ENCODE measurements around the gene B3GNT9. TPM values are rescaled to one million over a fixed set of nuclear protein-coding genes. Genes with fewer than 3 reads are reported as not detected.

Gene B3GNT9
- total RNA-seq, 4 donors from 2014 or later, result 52.0 to 103 (median 85.7) TPM

GRCh38 chr16:67190448-67191399 lies 39.9 kb upstream of the B3GNT9 start:
- H3K36me3 ChIP-seq, result peaks cover 11 to 17% of the 10 kb centered on the region in 2 donors
- DNase-seq, result no peak
- TF ChIP-seq POLR2A (IDR thresholded peaks at IDR 0.05), result no peak
- TF ChIP-seq CTCF (IDR thresholded peaks at IDR 0.05), result no peak
- 78 to 82% methylated on average over 12 to 13 of the region's 13 CpGs for WGBS, 2 donors
- H3K27ac ChIP-seq, result no peak overlapping the region
- H3K27me3 ChIP-seq, result no peaks in the 10 kb centered on the region
- intact Hi-C loops (cut with DNase I), result no loop called here
- H3K9me3 ChIP-seq, result no peaks in the 10 kb centered on the region
- H3K4me3 ChIP-seq (replicated peaks in 1 of 3), result no peak overlapping the region
- H3K4me1 ChIP-seq, result peaks cover 12 to 24% of the 10 kb centered on the region in 2 donors

GRCh38 chr16:67190041-67190440 lies 39.2 kb upstream of the B3GNT9 start, which contains the start of gene EXOC3L1:
Gene EXOC3L1 (minus strand): TSS chr16:67190136. CDS start chr16:67189676, 460 bp downstream.
- no peak within 1 kb of the TSS for H3K27ac ChIP-seq
- no peak for TF ChIP-seq POLR2A (IDR thresholded peaks at IDR 0.05)
- no peak for TF ChIP-seq CTCF (IDR thresholded peaks at IDR 0.05)
- peaks cover 4 to 10% of the 10 kb centered on the region in 2 donors for H3K36me3 ChIP-seq
- no peaks in the 10 kb centered on the region for H3K9me3 ChIP-seq
- H3K27me3 ChIP-seq, result no peaks in the 10 kb centered on the region
- 22 to 34% methylated on average over 4 to 6 of the region's 6 CpGs for WGBS, 2 donors
- H3K4me1 ChIP-seq, result peaks cover 15 to 31% of the 10 kb centered on the region in 2 donors
- H3K4me3 ChIP-seq (replicated peaks in 1 of 3), result no peak within 1 kb of the TSS
- DNase-seq, result no peak
- intact Hi-C loops (cut with DNase I), result no loop called here

GRCh38 chr16:67188798-67189197 lies 38.0 kb upstream of the B3GNT9 start:
- DNase-seq, result no peak
- Histone ChIP-seq H3K9me3 (no peaks in the 10 kb centered on the region), H3K27ac (no peak overlapping the region), H3K36me3 (no peaks in the 10 kb centered on the region), H3K4me1 (peaks cover 22 to 40% of the 10 kb centered on the region in 2 donors), H3K4me3 (replicated peaks in 1 of 3) (no peak overlapping the region), H3K27me3 (no peaks in the 10 kb centered on the region)
- 83 to 91% methylated on average over 7 to 9 of the region's 15 CpGs for WGBS, 2 donors
- intact Hi-C loops (cut with DNase I), result loop anchor here (10.0 kb wide), 2 partner anchors 214 to 294 kb away; no protein-coding TSS in a partner anchor
- TF ChIP-seq CTCF (IDR thresholded peaks at IDR 0.05) (no peak), POLR2A (IDR thresholded peaks at IDR 0.05) (no peak)

GRCh38 chr16:67188323-67188722 lies 37.5 kb upstream of the B3GNT9 start:
- no peak for TF ChIP-seq CTCF (IDR thresholded peaks at IDR 0.05)
- no peak for TF ChIP-seq POLR2A (IDR thresholded peaks at IDR 0.05)
- H3K27ac ChIP-seq, result no peak overlapping the region
- WGBS, 2 donors, result 77 to 96% methylated on average over 2 to 4 of the region's 4 CpGs
- no peaks in the 10 kb centered on the region for H3K9me3 ChIP-seq
- intact Hi-C loops (cut with DNase I), result loop anchor here (10.0 kb wide), 2 partner anchors 214 to 294 kb away; no protein-coding TSS in a partner anchor
- no peak for DNase-seq
- H3K36me3 ChIP-seq, result no peaks in the 10 kb centered on the region
- H3K4me1 ChIP-seq, result peaks cover 19 to 36% of the 10 kb centered on the region in 2 donors
- no peaks in the 10 kb centered on the region for H3K27me3 ChIP-seq
- H3K4me3 ChIP-seq (replicated peaks in 1 of 3), result no peak overlapping the region
